Activated CD8-positive, alpha-beta T cell treated with anti-CD3 and anti-CD28 coated beads for 36 hours (primary cell): Measurements from ENCODE around the gene NFIA. TPM values are rescaled to one million over a fixed set of nuclear protein-coding genes. Genes with fewer than 3 reads are reported as not detected.

ENCODE experiments used
- ATAC-seq: fragments of 200-7000 bp; cut with Tn5 transposase; one replicate; pipeline ENCODE4 v1.10.0; 2021; ENCODE audit warnings: mild to moderate bottlenecking, moderate library complexity
- CTCF ChIA-PET: fragments of 350-600 bp; sonication (Branson Sonifier 250); formaldehyde crosslinking; loops from one replicate; lab custom pipeline; 2021; ENCODE audit warnings: antibody characterized with exemption; lab: Charles Lee
- POLR2A ChIA-PET: fragments of 350-600 bp; sonication (Branson Sonifier 250); formaldehyde crosslinking; loops from one replicate; lab custom pipeline; 2021; ENCODE audit warnings: antibody characterized with exemption; lab: Charles Lee
- DNase-seq: peaks from one replicate; pipeline ENCODE4 v3.0.0-alpha.2; 2020
- H3K27ac Mint-ChIP-seq: one replicate; pipeline ENCODE4 v1.8.0; 2021; ENCODE audit warnings: mild to moderate bottlenecking, mixed read lengths
- H3K27me3 Mint-ChIP-seq: one replicate; pipeline ENCODE4 v1.8.0; 2021; ENCODE audit warnings: mixed read lengths
- H3K36me3 Mint-ChIP-seq: one replicate; pipeline ENCODE4 v1.8.0; 2021; ENCODE audit warnings: low read depth, mixed read lengths
- H3K4me1 Mint-ChIP-seq: one replicate; pipeline ENCODE4 v1.8.0; 2021; ENCODE audit warnings: low read depth, mixed read lengths
- H3K4me3 Mint-ChIP-seq: one replicate; pipeline ENCODE4 v1.8.0; 2021; ENCODE audit warnings: mild to moderate bottlenecking, moderate library complexity, mixed read lengths
- H3K9me3 Mint-ChIP-seq: one replicate; pipeline ENCODE4 v1.8.0; 2021; ENCODE audit warnings: mixed read lengths
- CTCF ChIP-seq: fragments of 200-600 bp; IDR thresholded peaks from one replicate; pipeline ENCODE4 v1.8.0; 2022; ENCODE audit warnings: antibody characterized with exemption, mild to moderate bottlenecking
- intact Hi-C: fragments of 100-400 bp; cut with micrococcal nuclease; formaldehyde crosslinking; loops from one replicate; pipeline ENCODE4 v1.10.0; 2022
- total RNA-seq, 2 experiments: library from RNA; stranded (reverse); gene quantifications; one replicate each; pipeline ENCODE4 v1.2.3, GENCODE V29; 2021

The NFIA gene
- total RNA-seq, 2 experiments from 2014 or later, result 1.9 to 2.4 TPM

GRCh38 chr1:61285371-61285885 lies 203.1 kb downstream of the NFIA start:
- DNase-seq (no peak), ATAC-seq (no peak)
- Mint-ChIP-seq H3K4me3 (no peak overlapping the region), H3K27me3 (no peaks in the 10 kb centered on the region), H3K36me3 (no peaks in the 10 kb centered on the region), H3K27ac (no peak overlapping the region), H3K4me1 (no peaks in the 10 kb centered on the region), H3K9me3 (no peaks in the 10 kb centered on the region)
- POLR2A ChIA-PET, result no interaction called here
- TF ChIP-seq CTCF, result no peak
- intact Hi-C loops, result no loop called here
- CTCF ChIA-PET, result interaction anchor here (0.7 to 0.9 kb wide), 2 partner anchors 9 to 236 kb away, joined by 3 read pairs; no protein-coding TSS in a partner anchor

DNA sequence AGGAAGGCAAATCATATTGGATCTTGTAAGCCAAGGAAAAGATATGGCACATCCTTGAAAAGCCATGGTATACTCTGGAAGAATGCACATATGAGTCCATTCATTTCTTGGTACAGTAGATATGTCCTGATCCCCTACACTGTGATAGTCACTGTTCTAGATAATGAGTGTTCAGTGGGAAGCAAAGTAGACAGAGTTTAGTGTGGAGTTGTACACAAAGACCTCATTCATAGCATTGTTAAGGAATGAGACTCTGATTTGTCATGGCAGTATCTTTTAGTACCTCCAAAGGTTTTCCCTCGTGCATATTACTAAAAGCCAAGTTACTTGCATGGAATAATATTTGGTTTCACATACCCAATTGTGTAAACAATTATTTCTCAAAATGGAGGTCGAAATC lies 204.7 kb downstream of the NFIA start:
- ChIA-PET POLR2A (no interaction called here), CTCF (no interaction called here)
- TF ChIP-seq CTCF, result no peak
- Mint-ChIP-seq H3K9me3 (no peaks in the 10 kb centered on the region), H3K36me3 (no peaks in the 10 kb centered on the region), H3K4me1 (no peaks in the 10 kb centered on the region), H3K4me3 (no peak overlapping the region), H3K27ac (no peak overlapping the region), H3K27me3 (no peaks in the 10 kb centered on the region)
- intact Hi-C loops, result no loop called here
- ATAC-seq, result no peak
- no peak for DNase-seq

DNA sequence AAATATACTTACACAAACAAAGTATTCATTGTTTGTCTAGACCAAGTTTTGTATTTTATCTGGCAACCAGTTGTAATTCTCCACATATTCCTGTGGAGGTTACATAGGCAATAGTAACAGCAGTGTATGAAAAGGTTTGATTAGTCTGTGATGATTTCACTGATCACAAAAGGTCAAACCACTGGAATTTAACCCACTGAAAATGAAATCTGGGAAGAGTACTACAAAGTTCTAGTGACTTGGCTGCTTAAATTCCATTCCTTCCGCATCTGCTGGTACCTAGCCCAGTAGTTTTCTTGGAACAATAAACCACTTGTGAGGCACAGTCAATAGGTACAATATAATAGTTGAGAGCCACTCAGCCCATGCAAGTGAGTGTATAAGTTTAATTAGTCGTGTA lies 205.4 kb downstream of the NFIA start:
- intact Hi-C loops, result no loop called here
- ChIA-PET POLR2A (no interaction called here), CTCF (no interaction called here)
- H3K9me3 Mint-ChIP-seq, result no peaks in the 10 kb centered on the region
- no peaks in the 10 kb centered on the region for H3K4me1 Mint-ChIP-seq
- H3K4me3 Mint-ChIP-seq, result no peak overlapping the region
- H3K36me3 Mint-ChIP-seq, result no peaks in the 10 kb centered on the region
- no peak overlapping the region for H3K27ac Mint-ChIP-seq
- no peak for TF ChIP-seq CTCF
- no peaks in the 10 kb centered on the region for H3K27me3 Mint-ChIP-seq
- no peak for DNase-seq
- no peak for ATAC-seq

DNA sequence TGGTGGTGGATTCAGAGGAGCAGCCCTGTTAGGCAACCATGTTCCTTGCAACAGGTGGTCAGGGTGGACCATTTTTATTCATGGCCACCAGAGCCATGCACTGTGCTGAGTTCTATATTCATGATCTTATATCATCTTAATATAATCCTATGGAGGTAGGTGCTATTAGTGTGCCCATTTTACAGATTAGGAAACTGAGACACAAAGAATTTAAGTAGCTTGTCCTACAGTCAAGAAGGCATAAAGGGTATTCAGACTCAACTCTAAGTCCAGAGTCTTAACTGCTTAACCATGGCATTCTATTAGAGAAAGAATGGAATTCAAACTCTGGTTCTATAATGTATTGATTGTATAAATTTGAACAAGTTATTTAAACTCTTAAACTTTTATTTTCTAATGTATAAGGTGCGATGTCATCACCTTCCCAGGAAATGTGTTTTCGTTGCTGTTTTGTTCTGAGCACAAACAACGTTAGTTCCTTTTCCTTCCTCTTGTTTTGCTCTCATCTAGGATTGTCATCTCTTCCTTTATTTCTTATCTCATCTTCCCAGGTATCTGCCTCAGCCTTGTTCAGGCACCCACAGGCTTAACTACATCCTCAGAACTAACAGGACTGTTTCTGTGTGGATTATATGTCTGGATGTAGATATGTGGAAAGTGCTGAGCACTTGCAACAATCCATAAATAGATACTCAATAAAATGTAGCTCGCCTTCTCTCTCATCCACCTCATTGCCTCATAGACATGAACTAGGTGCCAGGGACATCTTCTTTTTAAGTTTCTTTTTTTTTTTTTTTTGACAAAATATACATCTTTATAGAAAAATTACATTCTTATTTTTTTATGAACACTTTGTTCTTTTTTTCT lies 207.1 kb downstream of the NFIA start:
- H3K4me3 Mint-ChIP-seq, result no peak overlapping the region
- no peaks in the 10 kb centered on the region for H3K9me3 Mint-ChIP-seq
- TF ChIP-seq CTCF, result no peak
- CTCF ChIA-PET, result no interaction called here
- POLR2A ChIA-PET, result no interaction called here
- H3K27me3 Mint-ChIP-seq, result no peaks in the 10 kb centered on the region
- no peak overlapping the region for H3K27ac Mint-ChIP-seq
- DNase-seq (no peak), ATAC-seq (no peak)
- H3K36me3 Mint-ChIP-seq, result no peaks in the 10 kb centered on the region
- intact Hi-C loops, result no loop called here
- H3K4me1 Mint-ChIP-seq, result no peaks in the 10 kb centered on the region

GRCh38 chr1:61290525-61290924 lies 208.2 kb downstream of the NFIA start:
- peaks cover 1% of the 10 kb centered on the region for H3K27me3 Mint-ChIP-seq
- ChIA-PET CTCF (no interaction called here), POLR2A (no interaction called here)
- no peak for ATAC-seq
- no peak for DNase-seq
- H3K36me3 Mint-ChIP-seq, result no peaks in the 10 kb centered on the region
- intact Hi-C loops, result no loop called here
- H3K4me1 Mint-ChIP-seq, result no peaks in the 10 kb centered on the region
- no peaks in the 10 kb centered on the region for H3K9me3 Mint-ChIP-seq
- H3K4me3 Mint-ChIP-seq, result no peak overlapping the region
- TF ChIP-seq CTCF, result no peak
- no peak overlapping the region for H3K27ac Mint-ChIP-seq
